K562 (cell line): Measurements from ENCODE around the gene MEGF9. TPM values are rescaled to one million over a fixed set of nuclear protein-coding genes. Genes with fewer than 3 reads are reported as not detected.
A peak's percentile ranks its signal among the peaks of the same experiment; 100 is the strongest.

Experiments used
- ATF1 ChIP-seq, 2 experiments: fragments of 450-650 bp in 1 of 2; IDR thresholded peaks; 2 replicates each; pipeline ENCODE4 v1.6.1; 2016; ENCODE audit warnings: missing compliant biosample characterization in 1 of 2, missing genetic modification characterization in 1 of 2
- BACH1 ChIP-seq: fragments of 200-800 bp; sonication (Bioruptor generic); IDR thresholded peaks from 2 replicates; pipeline ENCODE4 v1.6.1; 2016; ENCODE audit warnings: missing genetic modification characterization, missing compliant biosample characterization
- CREB3 ChIP-seq: fragments of 450-650 bp; conservative IDR thresholded peaks from 2 replicates; pipeline ENCODE4 v1.6.1; 2016; ENCODE audit warnings: missing genetic modification characterization, low read depth, mild to moderate bottlenecking, missing compliant biosample characterization, moderate library complexity
- CREB5 ChIP-seq: fragments of 250-450 bp; sonication (Bioruptor Pico); IDR thresholded peaks from 2 replicates; pipeline ENCODE4 v1.5.0; 2020; ENCODE audit warnings: mild to moderate bottlenecking
- E4F1 ChIP-seq: fragments of 250-450 bp; sonication (Bioruptor Pico); IDR thresholded peaks from 2 replicates; pipeline ENCODE4 v1.5.0; 2021; ENCODE audit warnings: mild to moderate bottlenecking, borderline replicate concordance
- ESRRA ChIP-seq: fragments of 450-650 bp; IDR thresholded peaks from 2 replicates; pipeline ENCODE4 v1.6.1; 2014; ENCODE audit warnings: low read depth, mild to moderate bottlenecking, moderate library complexity, borderline replicate concordance
- FOSL1 ChIP-seq: fragments of 200-800 bp; sonication (Bioruptor generic); conservative IDR thresholded peaks from 2 replicates; pipeline ENCODE4 v1.6.1; 2016; ENCODE audit warnings: missing genetic modification characterization, missing compliant biosample characterization
- HNRNPUL1 ChIP-seq: fragments of 200-400 bp; formaldehyde crosslinking; IDR thresholded peaks from 2 replicates; pipeline ENCODE4 v1.6.1; 2017; ENCODE audit warnings: low read length
- HOMEZ ChIP-seq: fragments of 250-450 bp; sonication (Bioruptor Pico); IDR thresholded peaks from 2 replicates; pipeline ENCODE4 v1.4.0; 2020; ENCODE audit warnings: mild to moderate bottlenecking, moderate library complexity
- NEUROD1 ChIP-seq: fragments of 150-350 bp; IDR thresholded peaks from 2 replicates; pipeline ENCODE4 v1.6.1; 2014; ENCODE audit warnings: borderline replicate concordance, low read length, low read depth; ENCODE audit not compliant: partially characterized antibody
- NFE2L1 ChIP-seq: fragments of 450-650 bp; IDR thresholded peaks from 2 replicates; pipeline ENCODE4 v1.6.1; 2016; ENCODE audit warnings: missing genetic modification characterization, low read depth, mild to moderate bottlenecking, missing compliant biosample characterization, moderate library complexity, borderline replicate concordance
- RAD21 ChIP-seq, 2 experiments: fragments of 250-450 bp in 1 of 2; fragments of 450-650 bp in 1 of 2; sonication (Bioruptor Pico) in 1 of 2; formaldehyde crosslinking in 1 of 2; IDR thresholded peaks in 1 of 2; conservative IDR thresholded peaks in 1 of 2; 2 replicates each; pipeline versions ENCODE4 v1.4.0 to v1.8.0; 2020 to 2022; ENCODE audit warnings: mild to moderate bottlenecking in 2 of 2, moderate library complexity in 1 of 2
- TAF15 ChIP-seq: fragments of 200-400 bp; formaldehyde crosslinking; IDR thresholded peaks from 2 replicates; pipeline ENCODE4 v1.6.1; 2017; ENCODE audit warnings: mild to moderate bottlenecking, low read depth, low read length, moderate library complexity
- ZNF143 ChIP-seq: sonication (generic); formaldehyde crosslinking; IDR thresholded peaks from 2 replicates; pipeline ENCODE4 v1.9.0; 2022; ENCODE audit warnings: mild to moderate bottlenecking, missing genetic modification reagents
- ZNF253 ChIP-seq: fragments of 250-450 bp; sonication (Bioruptor Pico); conservative IDR thresholded peaks from 2 replicates; pipeline ENCODE4 v1.6.1; 2021; ENCODE audit warnings: mild to moderate bottlenecking
- ZNF431 ChIP-seq: sonication (generic); formaldehyde crosslinking; IDR thresholded peaks from 2 replicates; pipeline ENCODE4 v1.8.0; 2022; ENCODE audit warnings: mild to moderate bottlenecking, missing genetic modification reagents
- polyA plus RNA-seq, 8 experiments: library from polyadenylated mRNA; depleted of rRNA in 4 of 8; stranded (reverse) in 5 of 8; unstranded in 3 of 8; fragments of >200 nt; fragmentation: Nextera tagmentation in 2 of 8; fragmentation: Illumina TruSeq in 1 of 8; extraction: Ambion mirVana in 2 of 8; extraction: Trizol in 1 of 8; gene quantifications; 2 replicates each; pipeline versions ENCODE4 v1.2.1 to v1.2.3, GENCODE V29; 2011 to 2014; ENCODE audit warnings: inconsistent platforms in 1 of 8, missing spikeins in 1 of 8
- total RNA-seq, 7 experiments: library from RNA; depleted of rRNA in 6 of 7; stranded (reverse); fragments of >200 nt in 6 of 7; fragmentation: Illumina TruSeq in 2 of 7; extraction: Trizol in 2 of 7; gene quantifications; 2 replicates each; pipeline versions ENCODE4 v1.2.1 to v1.2.3, GENCODE V29; 2011 to 2021; ENCODE audit warnings: low replicate concordance in 1 of 7

Gene MEGF9
- total and polyA plus RNA-seq, 9 of the 15 experiments (the other 6 are each of a cell fraction or from before 2014, with no cell fraction given) = 2.1 to 6.2 (median 3.8) TPM

GRCh38 chr9:120714088-120714845 is at the start of gene MEGF9 (continued):
- no peak for TF ChIP-seq NEUROD1
- no peak for TF ChIP-seq FOSL1 (tag)
- no peak for TF ChIP-seq ATF1 (CRISPR knock-in tag; IDR thresholded peaks at IDR 0.05)
- peak; percentile 62 for TF ChIP-seq ATF1 (tag; IDR thresholded peaks at IDR 0.05)
- TF ChIP-seq HNRNPUL1 = no peak
- no peak for TF ChIP-seq CREB5 (CRISPR knock-in tag)
- TF ChIP-seq ESRRA = peak; percentile 28; the same call in 1 of the 2 replicates
- TF ChIP-seq NFE2L1 (tag) = no peak
- TF ChIP-seq CREB3 = no peak
- TF ChIP-seq ZNF431 = peak; percentile 59
- no peak for TF ChIP-seq ZNF253 (CRISPR knock-in tag)
- TF ChIP-seq HOMEZ = 0 out of 2 replicates have a peak, but pooled peaks have one; percentile 9
- TF ChIP-seq E4F1 = no peak
- no peak for TF ChIP-seq BACH1
- TF ChIP-seq TAF15 = no peak
- no peak for TF ChIP-seq RAD21 (CRISPR knock-in tag; conservative IDR thresholded peaks at IDR 0.05 in 1 of 2, IDR thresholded peaks at IDR 0.05 in 1 of 2)
- no peak for TF ChIP-seq ZNF143
